Upper lobe of left lung (tissue), 4 donors: Measurements from ENCODE around the gene CCND1.

Experiments used
- EP300 ChIP-seq, 4 donors: sonication (generic); formaldehyde crosslinking; IDR thresholded peaks; one replicate each; pipeline ENCODE4 v1.5.1; 2017; ENCODE audit warnings: antibody characterized with exemption in 4 of 4, control low read depth in 2 of 4
- POLR2A ChIP-seq, 4 donors: fragments of 450-650 bp; IDR thresholded peaks; one replicate each; pipeline ENCODE4 v1.5.1; 2016 to 2017; ENCODE audit warnings: antibody characterized with exemption in 4 of 4, mild to moderate bottlenecking in 2 of 4
- POLR2AphosphoS5 ChIP-seq, 2 donors: sonication (generic); formaldehyde crosslinking; IDR thresholded peaks; one replicate each; pipeline ENCODE4 v1.5.1; 2017; ENCODE audit warnings: antibody characterized with exemption in 2 of 2
- TF ChIP-seq, protein P1 (sequence below), 6 experiments: fragments of 450-650 bp in 4 of 6; fragments of 200-600 bp in 2 of 6; sonication (generic) in 2 of 6; IDR thresholded peaks; one replicate each; pipeline ENCODE4 v1.5.1; 2016 to 2019; ENCODE audit warnings: antibody characterized with exemption in 6 of 6

DNA sequence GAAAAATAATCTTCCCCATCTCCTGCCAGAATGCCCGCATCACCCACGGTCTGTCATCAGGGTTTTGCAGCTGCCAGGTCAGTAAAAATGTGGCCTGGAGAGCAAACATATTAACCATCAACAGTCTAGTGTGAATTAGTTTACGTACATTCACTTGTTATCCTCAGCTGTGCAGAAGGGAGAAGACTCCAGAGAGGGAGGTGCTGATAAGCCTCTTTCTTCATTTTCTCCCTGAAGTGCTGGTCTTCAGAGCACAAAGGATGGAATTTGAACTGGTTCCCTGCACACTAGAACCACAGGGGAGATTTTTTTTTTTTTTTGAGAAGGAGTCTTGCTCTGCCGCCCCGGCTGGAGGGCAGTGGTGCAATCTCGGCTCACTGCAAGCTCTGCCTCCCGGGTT is 54.6 kb downstream of the CCND1 start:
- TF ChIP-seq POLR2A (IDR thresholded peaks at IDR 0.05), result no peak
- TF ChIP-seq, protein P1, sequence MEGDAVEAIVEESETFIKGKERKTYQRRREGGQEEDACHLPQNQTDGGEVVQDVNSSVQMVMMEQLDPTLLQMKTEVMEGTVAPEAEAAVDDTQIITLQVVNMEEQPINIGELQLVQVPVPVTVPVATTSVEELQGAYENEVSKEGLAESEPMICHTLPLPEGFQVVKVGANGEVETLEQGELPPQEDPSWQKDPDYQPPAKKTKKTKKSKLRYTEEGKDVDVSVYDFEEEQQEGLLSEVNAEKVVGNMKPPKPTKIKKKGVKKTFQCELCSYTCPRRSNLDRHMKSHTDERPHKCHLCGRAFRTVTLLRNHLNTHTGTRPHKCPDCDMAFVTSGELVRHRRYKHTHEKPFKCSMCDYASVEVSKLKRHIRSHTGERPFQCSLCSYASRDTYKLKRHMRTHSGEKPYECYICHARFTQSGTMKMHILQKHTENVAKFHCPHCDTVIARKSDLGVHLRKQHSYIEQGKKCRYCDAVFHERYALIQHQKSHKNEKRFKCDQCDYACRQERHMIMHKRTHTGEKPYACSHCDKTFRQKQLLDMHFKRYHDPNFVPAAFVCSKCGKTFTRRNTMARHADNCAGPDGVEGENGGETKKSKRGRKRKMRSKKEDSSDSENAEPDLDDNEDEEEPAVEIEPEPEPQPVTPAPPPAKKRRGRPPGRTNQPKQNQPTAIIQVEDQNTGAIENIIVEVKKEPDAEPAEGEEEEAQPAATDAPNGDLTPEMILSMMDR (IDR thresholded peaks at IDR 0.05), result no peak
- no peak for TF ChIP-seq POLR2AphosphoS5 (IDR thresholded peaks at IDR 0.05)
- TF ChIP-seq EP300 (IDR thresholded peaks at IDR 0.05), result no peak
